OCI-LY7 (cell line): ENCODE results near the gene STIP1. TPM values are rescaled to one million over a fixed set of nuclear protein-coding genes. Genes with fewer than 3 reads are reported as not detected.

Source experiments
- BruUV-seq: library from RNA; stranded (reverse); fragments of 400-500 nt; replicated peaks from 2 replicates; lab custom pipeline; 2021; lab: Mats Ljungman, UMichigan
- CTCF ChIA-PET: fragments of 300-600 bp; sonication (Branson Sonifier 250); formaldehyde crosslinking; loops from one replicate; lab custom pipeline; 2022; ENCODE audit warnings: antibody characterized with exemption; ENCODE audit not compliant: unreplicated experiment; lab: Charles Lee
- POLR2A ChIA-PET: fragments of 300-600 bp; sonication (Branson Sonifier 250); formaldehyde crosslinking; loops from one replicate; lab custom pipeline; 2022; ENCODE audit warnings: antibody characterized with exemption; lab: Charles Lee
- DNase-seq: peaks from one replicate; pipeline ENCODE4 v3.0.0-alpha.2; 2015; ENCODE audit warnings: low spot score
- H2AFZ ChIP-seq: fragments of 200-600 bp; sonication (generic), shearing (Covaris generic); 2 replicates; pipeline ENCODE4 v1.6.1; 2014; ENCODE audit warnings: mild to moderate bottlenecking, antibody characterized with exemption, low read length, moderate library complexity
- H3K27ac ChIP-seq: fragments of 200-600 bp; sonication (generic); 2 replicates; pipeline ENCODE4 v1.5.1; 2014; ENCODE audit warnings: mixed run types, low read depth, mild to moderate bottlenecking, moderate library complexity, low read length, inconsistent platforms; ENCODE audit not compliant: poor library complexity, severe bottlenecking
- H3K36me3 ChIP-seq: fragments of 200-600 bp; sonication (generic); 2 replicates; pipeline ENCODE4 v1.6.1; 2014; ENCODE audit warnings: mild to moderate bottlenecking, antibody characterized with exemption, low read length, moderate library complexity, mixed read lengths; ENCODE audit not compliant: insufficient read depth
- H3K4me1 ChIP-seq: fragments of 200-600 bp; sonication (generic); 2 replicates; pipeline ENCODE4 v1.5.1; 2014; ENCODE audit warnings: mild to moderate bottlenecking, low read length; ENCODE audit not compliant: insufficient read depth, poor library complexity, severe bottlenecking
- H3K4me2 ChIP-seq: fragments of 200-600 bp; sonication (generic); 2 replicates; pipeline ENCODE4 v1.6.1; 2014; ENCODE audit warnings: mild to moderate bottlenecking, low read length
- H3K4me3 ChIP-seq: fragments of 200-600 bp; sonication (generic); 2 replicates; pipeline ENCODE4 v1.5.1; 2014; ENCODE audit warnings: mild to moderate bottlenecking, low read depth, low read length; ENCODE audit not compliant: poor library complexity, severe bottlenecking
- H3K79me2 ChIP-seq: fragments of 200-600 bp; sonication (generic); 2 replicates; pipeline ENCODE4 v1.6.1; 2016; ENCODE audit warnings: low read depth, mild to moderate bottlenecking, low read length, moderate library complexity, mixed read lengths; ENCODE audit not compliant: insufficient read depth
- H3K9me2 ChIP-seq: fragments of 200-600 bp; sonication (generic); 2 replicates; pipeline ENCODE4 v1.6.1; 2016; ENCODE audit warnings: mild to moderate bottlenecking, low read length, mixed read lengths; ENCODE audit not compliant: insufficient read depth
- H3K9me3 ChIP-seq: fragments of 200-600 bp; sonication (generic); 2 replicates; pipeline ENCODE4 v1.6.1; 2014; ENCODE audit warnings: mild to moderate bottlenecking, mixed run types, low read length, mixed read lengths
- H4K20me1 ChIP-seq: fragments of 200-600 bp; sonication (generic); 2 replicates; pipeline ENCODE4 v1.6.1; 2014; ENCODE audit warnings: mild to moderate bottlenecking, antibody characterized with exemption, low read length, moderate library complexity, mixed read lengths; ENCODE audit not compliant: insufficient read depth
- CTCF ChIP-seq: fragments of 200-600 bp; sonication (generic); conservative IDR thresholded peaks from 2 replicates; pipeline ENCODE4 v1.5.1; 2014; ENCODE audit warnings: mild to moderate bottlenecking, antibody characterized with exemption, low read length, moderate library complexity, mixed read lengths
- EZH2phosphoT487 ChIP-seq: fragments of 200-600 bp; sonication (generic); IDR thresholded peaks from 2 replicates; pipeline ENCODE4 v1.6.1; 2018; ENCODE audit warnings: low read depth, borderline replicate concordance, mild to moderate bottlenecking, mixed run types, antibody characterized with exemption, low read length, moderate library complexity, mixed read lengths
- intact Hi-C: fragments of 100-400 bp; cut with micrococcal nuclease; formaldehyde crosslinking; loops from one replicate; pipeline ENCODE4 v1.10.0; 2022; ENCODE audit not compliant: unreplicated experiment
- total RNA-seq, 2 experiments: library from RNA; depleted of rRNA in 1 of 2; stranded (reverse); fragments of >200 nt in 1 of 2; shearing (Covaris generic) in 1 of 2; gene quantifications; 2 replicates each; pipeline ENCODE4 v1.2.3, GENCODE V29; 2014 to 2022

The STIP1 gene
- total RNA-seq, 2 experiments from 2014 or later, result 240 to 271 TPM

- Histone ChIP-seq H3K27ac (peak overlapping the region; percentile 96), H3K4me3 (peak overlapping the region; percentile 80), H3K4me1 (peaks cover 35% of the 10 kb centered on the region), H3K36me3 (peaks cover 80% of the 10 kb centered on the region), H2AFZ (no peak overlapping the region), H3K9me3 (no peaks in the 10 kb centered on the region), H4K20me1 (no peaks in the 10 kb centered on the region), H3K9me2 (no peaks in the 10 kb centered on the region), H3K79me2 (peaks cover 17% of the 10 kb centered on the region; the same call in 1 of the 2 replicates), H3K4me2 (peak overlapping the region; percentile 92)
- ChIA-PET CTCF (interaction anchor here (2.5 kb wide), 1 partner anchor 31 kb away, joined by 9 read pairs; no protein-coding TSS in a partner anchor), POLR2A (interaction anchor here (0.8 to 5.1 kb wide), 7 partner anchors 16 to 109 kb away, joined by 3 to 29 read pairs (median 15); partner anchors contain the start of genes BAD, FKBP2, NUDT22 and PRDX5)
- BruUV-seq, result no TSS peak
- intact Hi-C loops, result no loop called here
- no peak for TF ChIP-seq CTCF
- TF ChIP-seq EZH2phosphoT487, result no peak
- DNase-seq, result peak; percentile 29
These were observed 22.3 kb downstream of the STIP1 start for GRCh38 chr11:64208086-64208795.

GRCh38 chr11:64208796-64209562 lies 23.0 kb downstream of the STIP1 start:
- Histone ChIP-seq H3K4me2 (peak overlapping the region; percentile 92), H3K4me3 (peak overlapping the region; percentile 80), H3K36me3 (peaks cover 80% of the 10 kb centered on the region), H3K27ac (peak overlapping the region; percentile 96), H3K4me1 (peaks cover 35% of the 10 kb centered on the region), H3K9me3 (no peaks in the 10 kb centered on the region), H2AFZ (no peak overlapping the region), H4K20me1 (no peaks in the 10 kb centered on the region), H3K79me2 (peaks cover 17% of the 10 kb centered on the region; the same call in 1 of the 2 replicates), H3K9me2 (no peaks in the 10 kb centered on the region)
- intact Hi-C loops, result no loop called here
- CTCF ChIA-PET, result no interaction called here
- no TSS peak for BruUV-seq
- POLR2A ChIA-PET, result interaction anchor here (0.8 to 5.1 kb wide), 2 partner anchors 32 to 109 kb away, joined by 4 to 27 read pairs; partner anchors contain the start of genes FKBP2, PRDX5 and TRMT112
- TF ChIP-seq CTCF, result no peak
- TF ChIP-seq EZH2phosphoT487, result no peak
- DNase-seq, result no peak
